Measurements from ENCODE around the gene GARIN1A.
"Not testable (repeated sequence)": the region's sequence is repeated elsewhere in the genome, so short reads cannot be mapped to it uniquely, and the experiment has no call there.

GARIN1A gene

GRCh38 chr7:128683738-128684137 is 11.6 kb downstream of the GARIN1A start:
- not testable (repeated sequence) for DNase-seq (ENCODE audit: low spot score)

DNA sequence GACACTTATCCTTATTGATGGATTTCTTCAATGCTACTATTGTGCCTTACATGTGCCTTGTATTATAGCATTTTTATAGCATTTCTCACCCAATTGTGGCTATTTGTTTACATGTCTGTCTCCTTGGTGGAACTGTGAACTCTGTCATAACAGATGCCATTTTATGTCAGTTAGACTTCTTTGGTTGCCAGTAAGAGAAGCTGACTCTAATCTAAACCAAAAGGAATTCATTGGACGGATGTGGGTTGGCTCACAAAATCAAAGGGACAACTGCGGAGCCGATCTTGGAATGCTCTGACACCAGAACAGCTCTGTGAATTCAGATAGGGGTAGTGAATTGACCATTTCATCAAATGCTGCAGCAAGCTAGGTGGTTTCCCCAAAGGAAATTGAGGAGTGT is 15.0 kb downstream of the GARIN1A start:
- DNase-seq (ENCODE audit: low spot score) = no peak

GRCh38 chr7:128688492-128688891 is 16.4 kb downstream of the GARIN1A start:
- DNase-seq (ENCODE audit: low spot score) = no peak

GRCh38 chr7:128689161-128689935 is 17.3 kb downstream of the GARIN1A start:
- DNase-seq (ENCODE audit: low spot score) = not testable (repeated sequence)

DNA sequence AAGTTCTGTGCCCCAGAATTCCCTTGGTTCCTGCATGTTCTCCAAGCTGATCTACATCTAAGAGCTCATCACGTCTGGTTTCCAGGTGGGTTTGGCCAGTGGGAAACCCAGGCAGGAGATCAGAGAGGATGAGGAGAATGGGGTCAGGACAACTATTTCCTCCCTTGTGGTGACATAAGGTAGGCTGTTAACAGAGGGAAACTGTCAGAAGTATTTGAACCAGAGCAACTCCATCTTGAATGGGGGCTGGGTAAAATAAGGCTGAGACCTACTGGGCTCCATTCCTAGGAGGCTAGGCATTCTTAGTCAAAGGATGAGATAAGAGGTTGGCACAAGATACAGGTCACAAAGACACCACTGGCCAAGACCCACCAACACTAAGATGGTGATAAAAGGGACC is 19.1 kb downstream of the GARIN1A start:
- DNase-seq (ENCODE audit: low spot score) = no peak

DNA sequence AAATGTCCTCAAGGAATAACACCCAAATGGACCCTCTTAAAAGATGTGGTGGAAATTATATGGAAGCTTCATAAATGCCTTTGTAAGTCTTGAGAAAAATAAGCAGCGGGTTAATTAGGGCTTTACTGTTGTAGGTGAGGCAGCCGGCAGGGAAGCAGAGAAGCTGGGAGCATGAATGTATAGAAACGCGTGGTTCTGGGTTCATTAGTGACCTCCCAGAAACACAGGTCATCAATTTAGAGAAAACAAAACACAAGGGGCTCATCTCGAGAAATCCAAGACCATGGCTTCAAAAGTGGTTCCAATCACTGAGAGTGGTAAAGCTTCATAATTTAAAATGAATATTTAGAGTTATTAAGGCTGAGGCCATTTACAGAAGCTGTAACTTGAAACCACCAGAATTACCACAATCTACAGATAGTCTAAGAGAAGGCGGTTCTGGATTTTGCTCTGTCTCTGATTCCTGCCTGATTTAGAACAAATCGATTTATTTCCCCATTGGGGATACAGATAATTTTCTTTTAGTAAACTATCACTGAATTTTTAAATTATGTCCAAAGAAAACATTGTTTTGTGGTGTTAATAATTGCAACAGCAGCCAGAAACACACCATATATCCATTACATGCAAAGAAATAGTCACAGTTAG is 20.7 kb downstream of the GARIN1A start:
- no peak for DNase-seq (ENCODE audit: low spot score)

GRCh38 chr7:128693373-128694015 is 21.4 kb downstream of the GARIN1A start:
- DNase-seq (ENCODE audit: low spot score) = no peak

DNA sequence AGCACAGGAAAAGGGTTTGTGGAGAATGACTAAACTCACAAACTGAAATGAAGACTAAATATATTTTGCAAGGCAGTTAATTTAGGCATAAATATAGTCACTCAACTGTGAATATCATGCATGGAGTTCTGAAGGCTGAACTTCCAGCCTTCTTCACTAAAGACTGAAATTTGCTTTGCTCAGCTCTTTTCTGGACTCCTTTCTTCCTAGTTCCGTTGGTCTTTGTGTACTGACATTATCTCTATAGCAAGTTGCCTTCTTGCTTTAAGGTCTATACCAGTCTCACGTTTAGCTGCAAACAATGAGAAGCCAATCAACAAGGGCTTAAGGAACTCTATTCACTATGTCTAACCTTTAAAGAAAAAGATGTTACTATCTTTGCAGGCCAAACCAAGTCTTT is 22.6 kb downstream of the GARIN1A start:
- no peak for DNase-seq (ENCODE audit: low spot score)

DNA sequence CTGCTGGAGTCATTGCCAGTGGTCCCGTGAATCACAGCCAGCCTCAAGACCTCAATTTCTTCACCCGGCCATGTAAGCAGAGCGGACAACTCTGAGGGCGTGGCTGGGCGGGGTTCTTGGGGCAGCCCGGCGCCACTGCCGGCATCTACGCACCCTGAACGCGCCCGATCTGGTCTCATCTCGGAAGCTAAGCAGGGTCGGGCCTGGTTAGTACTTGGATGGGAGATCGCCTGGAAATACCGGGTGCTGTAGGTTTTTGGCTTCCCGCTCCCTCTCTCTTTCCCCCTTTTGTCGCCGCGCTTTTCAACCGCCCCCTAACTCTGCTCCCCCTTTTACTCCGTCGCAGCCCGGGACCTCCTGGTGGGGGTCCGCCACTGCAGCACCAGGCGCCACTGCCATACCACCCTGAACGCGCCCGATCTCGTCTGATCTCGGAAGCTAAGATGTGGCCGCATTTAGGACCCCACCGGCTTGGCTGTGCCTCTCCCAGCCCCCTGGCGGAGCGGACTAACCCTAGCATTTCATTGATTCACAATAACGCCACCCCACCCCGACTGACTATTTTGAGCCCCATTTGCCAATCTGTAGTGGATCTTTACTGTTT is 25.3 kb downstream of the GARIN1A start:
- no peak for DNase-seq (ENCODE audit: low spot score)

- no peak for DNase-seq (ENCODE audit: low spot score)
Observed at GRCh38 chr7:128699196-128699712, 27.2 kb downstream of the GARIN1A start.

- no peak for DNase-seq (ENCODE audit: low spot score)
Observed at GRCh38 chr7:128699895-128700294, 27.8 kb downstream of the GARIN1A start.

GRCh38 chr7:128701062-128701785 is 29.1 kb downstream of the GARIN1A start:
- DNase-seq (ENCODE audit: low spot score) = no peak

GRCh38 chr7:128703609-128704241 is 31.6 kb downstream of the GARIN1A start:
- DNase-seq (ENCODE audit: low spot score) = no peak

DNA sequence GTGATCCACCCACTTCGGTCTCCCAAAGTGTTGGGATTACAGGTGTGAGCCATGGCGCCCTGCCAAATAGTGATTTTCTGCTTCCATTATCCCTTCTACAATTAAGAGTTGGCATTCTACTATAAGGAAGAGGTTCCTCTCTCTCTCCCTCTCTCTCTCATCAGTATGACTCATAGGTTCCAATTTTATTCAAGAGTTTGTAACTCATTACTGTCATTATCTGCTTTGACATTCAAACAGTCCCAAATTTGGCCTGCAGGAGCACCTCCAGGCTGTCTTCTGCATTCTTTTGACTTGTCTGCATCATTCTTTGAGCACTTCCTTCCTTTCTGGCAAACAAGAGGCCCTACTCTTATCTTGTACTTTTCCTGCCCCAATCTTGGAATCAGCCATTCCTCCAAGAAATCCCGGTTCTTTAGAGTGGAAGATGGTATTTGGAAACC is 33.8 kb downstream of the GARIN1A start:
- DNase-seq (ENCODE audit: low spot score) = no peak

- no peak for DNase-seq (ENCODE audit: low spot score)
Observed at GRCh38 chr7:128707752-128708151, 35.7 kb downstream of the GARIN1A start.

DNA sequence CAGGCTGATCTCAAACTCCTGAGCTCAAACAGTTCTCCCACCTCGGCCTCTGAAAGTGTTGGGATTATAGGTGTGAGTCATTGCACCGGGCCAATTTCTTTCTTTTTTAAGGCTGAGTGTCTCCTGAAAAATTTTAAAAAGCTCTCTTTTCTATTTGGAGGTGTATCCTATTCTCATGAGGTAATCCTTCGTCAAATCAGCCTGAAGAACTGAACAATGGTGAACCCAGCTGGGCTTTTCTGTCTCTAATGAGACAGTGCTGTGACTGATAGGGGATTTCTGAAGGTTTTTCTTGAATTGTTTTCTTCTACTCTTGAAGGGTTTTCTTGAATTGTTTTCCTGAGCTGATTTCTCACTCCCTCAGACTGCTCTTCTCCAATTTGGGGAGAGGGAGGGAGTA is 36.1 kb downstream of the GARIN1A start:
- DNase-seq (ENCODE audit: low spot score) = no peak

DNA sequence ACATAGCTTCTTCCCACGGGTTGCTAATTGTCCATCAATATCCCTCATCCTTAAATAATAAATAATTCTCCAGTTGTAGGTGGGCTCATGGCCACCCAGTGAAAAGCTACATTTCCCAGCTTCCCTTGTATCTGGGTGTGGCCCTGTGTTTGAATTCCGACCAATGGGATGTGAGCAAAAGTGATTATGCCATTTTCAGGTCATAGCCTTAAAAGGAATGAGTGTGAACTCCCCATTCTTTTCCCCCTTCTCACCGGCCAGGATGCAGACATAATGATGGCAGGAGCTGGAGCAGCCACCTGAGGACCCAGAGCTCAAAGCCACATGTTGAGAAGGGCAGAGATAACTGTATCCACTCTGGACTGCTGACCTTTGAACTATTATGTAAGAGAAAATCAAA is 36.7 kb downstream of the GARIN1A start:
- no peak for DNase-seq (ENCODE audit: low spot score)

GRCh38 chr7:128710481-128710880 is 38.4 kb downstream of the GARIN1A start:
- DNase-seq (ENCODE audit: low spot score) = no peak

GRCh38 chr7:128713794-128714193 is 41.7 kb downstream of the GARIN1A start:
- DNase-seq (ENCODE audit: low spot score) = no peak

DNA sequence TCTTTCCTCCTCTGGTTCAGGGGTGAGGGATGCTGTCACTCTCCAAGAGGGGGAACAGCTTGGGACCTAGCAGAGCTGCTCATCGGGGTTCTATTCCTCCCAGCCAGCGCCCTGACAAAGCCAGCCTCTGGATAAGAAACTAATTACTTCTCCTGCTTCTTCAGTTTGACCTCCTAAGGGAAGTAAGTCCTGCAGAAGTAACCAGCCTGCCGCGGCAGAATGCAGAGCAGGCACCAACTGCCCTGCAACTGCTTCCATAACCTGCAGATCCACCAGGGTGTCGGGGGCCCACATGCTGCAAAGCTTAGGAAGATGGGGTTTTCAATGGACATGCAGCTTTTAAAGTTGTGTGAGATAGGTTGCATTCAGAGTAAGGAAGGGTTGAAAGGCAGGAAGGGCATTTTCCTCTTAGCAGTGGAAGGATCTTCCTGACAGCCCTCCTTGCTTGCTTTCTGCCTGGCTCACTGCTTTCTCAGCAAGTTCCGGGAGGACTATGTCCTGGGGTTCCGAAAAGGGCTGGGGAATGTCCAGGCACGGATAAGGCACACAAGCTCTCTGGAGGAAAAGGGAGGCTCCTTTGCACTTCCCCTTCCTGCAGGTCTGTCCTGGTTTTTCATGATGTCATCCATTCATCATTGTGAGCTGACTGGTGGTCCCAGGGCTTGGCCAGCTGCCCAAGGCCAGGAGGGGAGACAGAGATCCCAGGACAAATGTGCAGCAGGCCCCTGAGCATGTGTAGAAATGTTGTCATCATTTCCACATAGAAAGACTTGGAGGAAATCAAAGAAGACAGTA is 42.8 kb downstream of the GARIN1A start:
- no peak for DNase-seq (ENCODE audit: low spot score)
